ENCODE data around the gene MED27.

The MED27 gene

GRCh38 chr9:131919216-131919615, 160.5 kb downstream of the MED27 start:
- DNase-seq (ENCODE audit: low read depth in 2 of 2): no peak

- no peak for DNase-seq (ENCODE audit: low read depth in 2 of 2)
Measured at GRCh38 chr9:131918481-131918880, 161.2 kb downstream of the MED27 start.

GRCh38 chr9:131917009-131917408, 162.7 kb downstream of the MED27 start:
- DNase-seq (ENCODE audit: low read depth in 2 of 2): no peak

GRCh38 chr9:131915181-131915580, 164.5 kb downstream of the MED27 start:
- no peak for DNase-seq (ENCODE audit: low read depth in 2 of 2)

- DNase-seq (ENCODE audit: low read depth in 2 of 2): no peak
Measured at GRCh38 chr9:131912671-131913070, 167.0 kb downstream of the MED27 start.

GRCh38 chr9:131912069-131912468, 167.6 kb downstream of the MED27 start:
- no peak for DNase-seq (ENCODE audit: low read depth in 2 of 2)

- no peak for DNase-seq (ENCODE audit: low read depth in 2 of 2)
Measured at GRCh38 chr9:131910572-131910971, 169.1 kb downstream of the MED27 start.

- DNase-seq (ENCODE audit: low read depth in 2 of 2): no peak
Measured at GRCh38 chr9:131905144-131905543, 174.5 kb downstream of the MED27 start.

GRCh38 chr9:131899296-131900228, 180.1 kb downstream of the MED27 start:
- no peak for DNase-seq (ENCODE audit: low read depth in 2 of 2)

GRCh38 chr9:131892902-131893500, 186.7 kb downstream of the MED27 start:
- no peak for DNase-seq (ENCODE audit: low read depth in 2 of 2)

GRCh38 chr9:131892162-131892707, 187.4 kb downstream of the MED27 start:
- DNase-seq (ENCODE audit: low read depth in 2 of 2): no peak

GRCh38 chr9:131891598-131891997, 188.1 kb downstream of the MED27 start:
- no peak for DNase-seq (ENCODE audit: low read depth in 2 of 2)

GRCh38 chr9:131889437-131890251, 190.0 kb downstream of the MED27 start:
- no peak for DNase-seq (ENCODE audit: low read depth in 2 of 2)

- DNase-seq (ENCODE audit: low read depth in 2 of 2): no peak
Measured at GRCh38 chr9:131888923-131889322, 190.7 kb downstream of the MED27 start.

GRCh38 chr9:131887680-131888079, 192.0 kb downstream of the MED27 start:
- no peak for DNase-seq (ENCODE audit: low read depth in 2 of 2)

- no peak for DNase-seq (ENCODE audit: low read depth in 2 of 2)
Measured at GRCh38 chr9:131886826-131887225, 192.8 kb downstream of the MED27 start.

GRCh38 chr9:131885144-131885609, 194.5 kb downstream of the MED27 start:
- no peak for DNase-seq (ENCODE audit: low read depth in 2 of 2)

- no peak for DNase-seq (ENCODE audit: low read depth in 2 of 2)
Measured at GRCh38 chr9:131884222-131884621, 195.4 kb downstream of the MED27 start.

GRCh38 chr9:131880833-131881583, 198.7 kb downstream of the MED27 start:
- DNase-seq (ENCODE audit: low read depth in 2 of 2): no peak

- DNase-seq (ENCODE audit: low read depth in 2 of 2): no peak
Measured at GRCh38 chr9:131879911-131880290, 199.8 kb downstream of the MED27 start.

All from activated CD8-positive, alpha-beta memory T cell treated with anti-CD3 and anti-CD28 coated beads for 4 hours (primary cell).